ENCODE results near the gene TUBB4B. TPM values are rescaled to one million over a fixed set of nuclear protein-coding genes. Genes with fewer than 3 reads are reported as not detected.

The TUBB4B gene
- total RNA-seq, 4 donors from 2014 or later: 174 to 409 (median 322) TPM

GRCh38 chr9:137281345-137282116, 40.4 kb downstream of the TUBB4B start:
- H3K9me3 ChIP-seq: no peaks in the 10 kb centered on the region
- H3K27me3 ChIP-seq: no peaks in the 10 kb centered on the region
- no peak overlapping the region for H3K4me3 ChIP-seq
- peak overlapping the region in 1 of 4 donors; percentile 57 for H3K27ac ChIP-seq
- TF ChIP-seq, protein P1, sequence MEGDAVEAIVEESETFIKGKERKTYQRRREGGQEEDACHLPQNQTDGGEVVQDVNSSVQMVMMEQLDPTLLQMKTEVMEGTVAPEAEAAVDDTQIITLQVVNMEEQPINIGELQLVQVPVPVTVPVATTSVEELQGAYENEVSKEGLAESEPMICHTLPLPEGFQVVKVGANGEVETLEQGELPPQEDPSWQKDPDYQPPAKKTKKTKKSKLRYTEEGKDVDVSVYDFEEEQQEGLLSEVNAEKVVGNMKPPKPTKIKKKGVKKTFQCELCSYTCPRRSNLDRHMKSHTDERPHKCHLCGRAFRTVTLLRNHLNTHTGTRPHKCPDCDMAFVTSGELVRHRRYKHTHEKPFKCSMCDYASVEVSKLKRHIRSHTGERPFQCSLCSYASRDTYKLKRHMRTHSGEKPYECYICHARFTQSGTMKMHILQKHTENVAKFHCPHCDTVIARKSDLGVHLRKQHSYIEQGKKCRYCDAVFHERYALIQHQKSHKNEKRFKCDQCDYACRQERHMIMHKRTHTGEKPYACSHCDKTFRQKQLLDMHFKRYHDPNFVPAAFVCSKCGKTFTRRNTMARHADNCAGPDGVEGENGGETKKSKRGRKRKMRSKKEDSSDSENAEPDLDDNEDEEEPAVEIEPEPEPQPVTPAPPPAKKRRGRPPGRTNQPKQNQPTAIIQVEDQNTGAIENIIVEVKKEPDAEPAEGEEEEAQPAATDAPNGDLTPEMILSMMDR (IDR thresholded peaks at IDR 0.05): no peak
- no peak for TF ChIP-seq POLR2A (IDR thresholded peaks at IDR 0.05)
- H3K4me1 ChIP-seq: peaks cover 7 to 36% (median 13%) of the 10 kb centered on the region in 4 donors
- H3K36me3 ChIP-seq: peaks cover 0 to 18% (median 3%) of the 10 kb centered on the region in 3 donors
- no peak for DNase-seq

GRCh38 chr9:137286975-137287383, 45.9 kb downstream of the TUBB4B start:
- no peaks in the 10 kb centered on the region for H3K9me3 ChIP-seq
- no peaks in the 10 kb centered on the region for H3K4me1 ChIP-seq
- H3K36me3 ChIP-seq: peaks cover 0 to 3% (median 0%) of the 10 kb centered on the region in 3 donors
- TF ChIP-seq POLR2A (IDR thresholded peaks at IDR 0.05): no peak
- TF ChIP-seq, protein P1 (IDR thresholded peaks at IDR 0.05): peak in 4 of 6 experiments; percentile 28 to 91 (median 87)
- peak overlapping the region in 1 of 4 donors; percentile 27 for H3K27ac ChIP-seq
- H3K27me3 ChIP-seq: no peaks in the 10 kb centered on the region
- DNase-seq: peak in 2 of 3 donors; percentile 83 to 85
- H3K4me3 ChIP-seq: no peak overlapping the region

DNA sequence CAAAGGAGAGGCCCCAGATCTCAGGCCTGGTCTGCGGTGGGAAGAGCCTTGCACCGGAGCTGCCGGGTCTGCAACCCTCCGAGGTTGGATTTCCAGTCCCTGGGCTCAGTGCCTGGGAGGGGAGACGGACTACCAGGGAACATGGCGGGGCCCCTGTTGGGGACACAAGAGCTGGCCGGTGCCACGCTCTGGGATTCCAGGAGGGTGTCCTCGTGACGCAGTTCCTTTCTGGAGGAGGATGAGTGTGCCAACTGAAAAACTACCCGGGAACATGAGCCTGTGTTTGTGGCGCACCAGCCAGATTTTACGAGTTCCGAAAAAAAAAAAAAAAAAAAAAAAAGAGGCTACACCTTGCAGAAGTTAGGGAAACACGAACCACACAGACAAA, 52.0 kb downstream of the TUBB4B start:
- Histone ChIP-seq H3K27me3 (no peaks in the 10 kb centered on the region), H3K4me1 (peaks cover 5 to 30% (median 13%) of the 10 kb centered on the region in 4 donors), H3K4me3 (no peak overlapping the region), H3K36me3 (no peaks in the 10 kb centered on the region), H3K9me3 (no peaks in the 10 kb centered on the region), H3K27ac (peak overlapping the region in 3 of 4 donors; percentile 84 to 99 (median 96))
- TF ChIP-seq, protein P1 (IDR thresholded peaks at IDR 0.05): no peak
- no peak for TF ChIP-seq POLR2A (IDR thresholded peaks at IDR 0.05)
- DNase-seq: peak in 1 of 3 donors; percentile 53

Other genes with a start within 250 kb of the TUBB4B start
- 10 to 100 TPM; 52.3 to 92.4 (median 63.0) TPM for gene PAXX, start 248.9 kb upstream of the TUBB4B start, total RNA-seq
- gene CLIC3, start 244.7 kb upstream of the TUBB4B start, total RNA-seq: 1 to 10 TPM in 1 of 4 donors, not detected in 3; 3.3 TPM
- gene ABCA2, start 213.1 kb upstream of the TUBB4B start, total RNA-seq: 10 to 100 TPM; 46.4 to 69.0 (median 49.0) TPM
- not detected for gene FUT7, start 209.2 kb upstream of the TUBB4B start, total RNA-seq
- 100 to 1,000 TPM in 2 of 4 donors, 10 to 100 TPM in 2; 54.2 to 106 (median 83.8) TPM for gene NPDC1, start 195.1 kb upstream of the TUBB4B start, total RNA-seq
- gene ENTPD2, start 187.2 kb upstream of the TUBB4B start, total RNA-seq: 10 to 100 TPM in 3 of 4 donors, 1 to 10 TPM in 1; 5.0 to 53.8 (median 28.9) TPM
- gene SAPCD2, start 170.7 kb upstream of the TUBB4B start, total RNA-seq: 10 to 100 TPM in 1 of 4 donors, 1 to 10 TPM in 3; 5.6 to 12.4 (median 7.9) TPM
- gene UAP1L1, start 163.8 kb upstream of the TUBB4B start, total RNA-seq: 10 to 100 TPM in 1 of 4 donors, 1 to 10 TPM in 3; 4.9 to 15.7 (median 6.6) TPM
- gene MAN1B1, start 154.3 kb upstream of the TUBB4B start, total RNA-seq: 10 to 100 TPM; 42.7 to 74.7 (median 61.0) TPM
- 100 to 1,000 TPM in 1 of 4 donors, 10 to 100 TPM in 3; 44.7 to 177 (median 76.7) TPM for gene DPP7, start 126.6 kb upstream of the TUBB4B start, total RNA-seq
- not detected for gene GRIN1, start 102.1 kb upstream of the TUBB4B start, total RNA-seq
- 10 to 100 TPM; 14.5 to 45.7 (median 34.1) TPM for gene LRRC26, start 71.2 kb upstream of the TUBB4B start, total RNA-seq
- gene TMEM210, start 69.2 kb upstream of the TUBB4B start, total RNA-seq: not detected
- 100 to 1,000 TPM in 2 of 4 donors, 10 to 100 TPM in 2; 37.7 to 118 (median 78.7) TPM for gene ANAPC2, start 52.7 kb upstream of the TUBB4B start, total RNA-seq
- gene SSNA1, start 52.6 kb upstream of the TUBB4B start, total RNA-seq: 10 to 100 TPM; 58.6 to 82.0 (median 71.6) TPM
- 100 to 1,000 TPM in 3 of 4 donors, 10 to 100 TPM in 1; 28.1 to 167 (median 130) TPM for gene TPRN, start 40.5 kb upstream of the TUBB4B start, total RNA-seq
- 10 to 100 TPM; 11.6 to 33.5 (median 27.6) TPM for gene TMEM203, start 35.6 kb upstream of the TUBB4B start, total RNA-seq
- gene NDOR1, start 35.6 kb upstream of the TUBB4B start, total RNA-seq: 10 to 100 TPM; 16.3 to 39.2 (median 25.1) TPM
- 1 to 10 TPM in 2 of 4 donors, not detected in 2; 4.4 to 5.9 TPM for gene RNF208, start 19.0 kb upstream of the TUBB4B start, total RNA-seq
- gene CYSRT1, start 16.1 kb upstream of the TUBB4B start, total RNA-seq: 1 to 10 TPM in 2 of 4 donors, not detected in 2; 1.3 to 1.9 TPM
- gene RNF224, start 13.8 kb upstream of the TUBB4B start, total RNA-seq: not detected
- gene SLC34A3, start 10.4 kb upstream of the TUBB4B start, total RNA-seq: 10 to 100 TPM in 2 of 4 donors, 1 to 10 TPM in 1, not detected in 1; 4.0 to 14.8 (median 13.3) TPM
- not detected for gene STPG3, start 10.0 kb downstream of the TUBB4B start, total RNA-seq
- 10 to 100 TPM; 47.4 to 57.8 (median 50.2) TPM for gene NELFB, start 14.0 kb downstream of the TUBB4B start, total RNA-seq
- 10 to 100 TPM; 33.8 to 45.7 (median 39.2) TPM for gene TOR4A, start 36.4 kb downstream of the TUBB4B start, total RNA-seq
- 10 to 100 TPM; 35.3 to 56.1 (median 43.8) TPM for gene NRARP, start 61.0 kb downstream of the TUBB4B start, total RNA-seq
- gene EXD3, start 181.9 kb downstream of the TUBB4B start, total RNA-seq: 10 to 100 TPM; 38.7 to 82.4 (median 61.6) TPM
- gene NOXA1, start 182.1 kb downstream of the TUBB4B start, total RNA-seq: 10 to 100 TPM; 28.2 to 37.3 (median 33.2) TPM
- 100 to 1,000 TPM in 2 of 4 donors, 10 to 100 TPM in 2; 26.4 to 143 (median 104) TPM for gene ENTPD8, start 200.1 kb downstream of the TUBB4B start, total RNA-seq
- gene NSMF, start 218.0 kb downstream of the TUBB4B start, total RNA-seq: 100 to 1,000 TPM in 3 of 4 donors, 10 to 100 TPM in 1; 47.0 to 135 (median 117) TPM

Data from Peyer's patch (tissue), 4 donors.